OCI-LY7 (cell line): ENCODE results near the gene WLS. TPM values are rescaled to one million over a fixed set of nuclear protein-coding genes. Genes with fewer than 3 reads are reported as not detected.

Experiments
- BruUV-seq: library from RNA; stranded (reverse); fragments of 400-500 nt; replicated peaks from 2 replicates; lab custom pipeline; 2021; lab: Mats Ljungman, UMichigan
- CTCF ChIA-PET: fragments of 300-600 bp; sonication (Branson Sonifier 250); formaldehyde crosslinking; loops from one replicate; lab custom pipeline; 2022; ENCODE audit warnings: antibody characterized with exemption; ENCODE audit not compliant: unreplicated experiment; lab: Charles Lee
- POLR2A ChIA-PET: fragments of 300-600 bp; sonication (Branson Sonifier 250); formaldehyde crosslinking; loops from one replicate; lab custom pipeline; 2022; ENCODE audit warnings: antibody characterized with exemption; lab: Charles Lee
- DNase-seq: peaks from one replicate; pipeline ENCODE4 v3.0.0-alpha.2; 2015; ENCODE audit warnings: low spot score
- H2AFZ ChIP-seq: fragments of 200-600 bp; sonication (generic), shearing (Covaris generic); 2 replicates; pipeline ENCODE4 v1.6.1; 2014; ENCODE audit warnings: mild to moderate bottlenecking, antibody characterized with exemption, low read length, moderate library complexity
- H3K27ac ChIP-seq: fragments of 200-600 bp; sonication (generic); 2 replicates; pipeline ENCODE4 v1.5.1; 2014; ENCODE audit warnings: mixed run types, low read depth, mild to moderate bottlenecking, moderate library complexity, low read length, inconsistent platforms; ENCODE audit not compliant: poor library complexity, severe bottlenecking
- H3K36me3 ChIP-seq: fragments of 200-600 bp; sonication (generic); 2 replicates; pipeline ENCODE4 v1.6.1; 2014; ENCODE audit warnings: mild to moderate bottlenecking, antibody characterized with exemption, low read length, moderate library complexity, mixed read lengths; ENCODE audit not compliant: insufficient read depth
- H3K4me1 ChIP-seq: fragments of 200-600 bp; sonication (generic); 2 replicates; pipeline ENCODE4 v1.5.1; 2014; ENCODE audit warnings: mild to moderate bottlenecking, low read length; ENCODE audit not compliant: insufficient read depth, poor library complexity, severe bottlenecking
- H3K4me2 ChIP-seq: fragments of 200-600 bp; sonication (generic); 2 replicates; pipeline ENCODE4 v1.6.1; 2014; ENCODE audit warnings: mild to moderate bottlenecking, low read length
- H3K4me3 ChIP-seq: fragments of 200-600 bp; sonication (generic); 2 replicates; pipeline ENCODE4 v1.5.1; 2014; ENCODE audit warnings: mild to moderate bottlenecking, low read depth, low read length; ENCODE audit not compliant: poor library complexity, severe bottlenecking
- H3K79me2 ChIP-seq: fragments of 200-600 bp; sonication (generic); 2 replicates; pipeline ENCODE4 v1.6.1; 2016; ENCODE audit warnings: low read depth, mild to moderate bottlenecking, low read length, moderate library complexity, mixed read lengths; ENCODE audit not compliant: insufficient read depth
- H3K9me2 ChIP-seq: fragments of 200-600 bp; sonication (generic); 2 replicates; pipeline ENCODE4 v1.6.1; 2016; ENCODE audit warnings: mild to moderate bottlenecking, low read length, mixed read lengths; ENCODE audit not compliant: insufficient read depth
- H3K9me3 ChIP-seq: fragments of 200-600 bp; sonication (generic); 2 replicates; pipeline ENCODE4 v1.6.1; 2014; ENCODE audit warnings: mild to moderate bottlenecking, mixed run types, low read length, mixed read lengths
- H4K20me1 ChIP-seq: fragments of 200-600 bp; sonication (generic); 2 replicates; pipeline ENCODE4 v1.6.1; 2014; ENCODE audit warnings: mild to moderate bottlenecking, antibody characterized with exemption, low read length, moderate library complexity, mixed read lengths; ENCODE audit not compliant: insufficient read depth
- CTCF ChIP-seq: fragments of 200-600 bp; sonication (generic); conservative IDR thresholded peaks from 2 replicates; pipeline ENCODE4 v1.5.1; 2014; ENCODE audit warnings: mild to moderate bottlenecking, antibody characterized with exemption, low read length, moderate library complexity, mixed read lengths
- EZH2phosphoT487 ChIP-seq: fragments of 200-600 bp; sonication (generic); IDR thresholded peaks from 2 replicates; pipeline ENCODE4 v1.6.1; 2018; ENCODE audit warnings: low read depth, borderline replicate concordance, mild to moderate bottlenecking, mixed run types, antibody characterized with exemption, low read length, moderate library complexity, mixed read lengths
- intact Hi-C: fragments of 100-400 bp; cut with micrococcal nuclease; formaldehyde crosslinking; loops from one replicate; pipeline ENCODE4 v1.10.0; 2022; ENCODE audit not compliant: unreplicated experiment
- total RNA-seq, 2 experiments: library from RNA; depleted of rRNA in 1 of 2; stranded (reverse); fragments of >200 nt in 1 of 2; shearing (Covaris generic) in 1 of 2; gene quantifications; 2 replicates each; pipeline ENCODE4 v1.2.3, GENCODE V29; 2014 to 2022

Gene WLS
- total RNA-seq, 2 experiments from 2014 or later, result not detected

- no peaks in the 10 kb centered on the region for H3K9me2 ChIP-seq
- DNase-seq, result no peak
- TF ChIP-seq CTCF, result no peak
- no peak for TF ChIP-seq EZH2phosphoT487
- ChIA-PET POLR2A (interaction anchor here (1.5 to 2.4 kb wide), 2 partner anchors 10 to 46 kb away, joined by 3 to 17 read pairs; no protein-coding TSS in a partner anchor), CTCF (no interaction called here)
- H3K79me2 ChIP-seq, result no peaks in the 10 kb centered on the region
- no peak overlapping the region for H3K4me2 ChIP-seq
- H3K4me3 ChIP-seq, result no peak overlapping the region
- H3K9me3 ChIP-seq, result no peaks in the 10 kb centered on the region
- H3K4me1 ChIP-seq, result peaks cover 8% of the 10 kb centered on the region
- no peaks in the 10 kb centered on the region for H4K20me1 ChIP-seq
- intact Hi-C loops, result loop anchor here (10.0 kb wide), 1 partner anchor 481 kb away; the partner anchor contains the start of gene GADD45A
- H2AFZ ChIP-seq, result no peak overlapping the region
- H3K27ac ChIP-seq, result no peak overlapping the region
- BruUV-seq, result no TSS peak
- H3K36me3 ChIP-seq, result no peaks in the 10 kb centered on the region
Measured at GRCh38 chr1:68165665-68166064, 66.7 kb downstream of the WLS start.

DNA sequence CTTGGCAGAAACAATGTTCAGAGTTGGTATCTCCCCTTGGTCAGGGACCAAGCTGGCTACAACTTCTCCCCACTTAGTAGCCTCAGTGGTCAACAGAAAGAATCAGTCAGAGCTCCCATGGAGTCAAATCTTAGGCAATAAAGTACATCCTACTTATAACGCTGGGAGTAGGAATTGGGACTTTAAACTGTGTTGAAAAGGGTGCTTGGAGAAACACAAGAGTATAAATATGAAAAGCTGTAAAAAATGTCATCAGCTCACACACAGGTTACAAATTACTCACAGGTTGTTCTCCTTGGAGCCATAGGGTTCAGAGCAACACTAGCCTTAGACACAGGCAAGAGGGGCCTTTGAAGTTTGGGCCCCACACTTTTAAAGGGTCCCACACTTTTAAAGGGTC, 67.4 kb downstream of the WLS start:
- Histone ChIP-seq H3K9me3 (no peaks in the 10 kb centered on the region), H3K9me2 (no peaks in the 10 kb centered on the region), H3K4me3 (no peak overlapping the region), H4K20me1 (no peaks in the 10 kb centered on the region), H3K4me2 (no peak overlapping the region), H3K79me2 (no peaks in the 10 kb centered on the region), H2AFZ (no peak overlapping the region), H3K4me1 (peaks cover 14% of the 10 kb centered on the region), H3K36me3 (no peaks in the 10 kb centered on the region), H3K27ac (no peak overlapping the region)
- no TSS peak for BruUV-seq
- POLR2A ChIA-PET, result no interaction called here
- TF ChIP-seq EZH2phosphoT487, result no peak
- TF ChIP-seq CTCF, result no peak
- CTCF ChIA-PET, result no interaction called here
- DNase-seq, result no peak
- intact Hi-C loops, result loop anchor here (10.0 kb wide), 1 partner anchor 480 kb away; the partner anchor contains the start of gene GADD45A

DNA sequence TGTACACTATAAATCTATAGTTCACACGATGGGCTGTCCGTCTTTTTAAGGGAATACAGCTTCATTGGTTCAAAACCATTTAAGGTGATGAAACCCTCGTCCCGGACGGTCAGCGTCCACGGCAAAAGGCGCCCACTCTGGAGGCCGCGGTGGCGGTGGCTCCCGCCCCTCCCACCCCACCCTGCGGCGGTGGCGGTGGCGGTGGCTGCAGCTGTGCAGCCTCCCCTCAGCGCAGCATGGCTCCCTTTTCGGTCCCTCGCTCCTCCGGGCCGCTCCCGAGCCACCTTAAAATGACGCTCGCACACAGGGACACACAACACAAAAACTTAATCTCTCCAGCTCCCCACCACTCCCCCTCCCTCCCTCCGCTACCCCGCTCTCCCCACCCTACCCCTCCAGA, 69.1 kb downstream of the WLS start:
- no peak overlapping the region for H3K4me3 ChIP-seq
- no peaks in the 10 kb centered on the region for H4K20me1 ChIP-seq
- DNase-seq, result no peak
- H3K4me2 ChIP-seq, result no peak overlapping the region
- POLR2A ChIA-PET, result no interaction called here
- H3K9me3 ChIP-seq, result no peaks in the 10 kb centered on the region
- no peaks in the 10 kb centered on the region for H3K79me2 ChIP-seq
- H3K4me1 ChIP-seq, result peaks cover 14% of the 10 kb centered on the region
- intact Hi-C loops, result loop anchor here (10.0 kb wide), 1 partner anchor 478 kb away; the partner anchor contains the start of gene GADD45A
- no peak for TF ChIP-seq CTCF
- TF ChIP-seq EZH2phosphoT487, result no peak
- no peaks in the 10 kb centered on the region for H3K9me2 ChIP-seq
- no TSS peak for BruUV-seq
- CTCF ChIA-PET, result no interaction called here
- H2AFZ ChIP-seq, result no peak overlapping the region
- no peak overlapping the region for H3K27ac ChIP-seq
- no peaks in the 10 kb centered on the region for H3K36me3 ChIP-seq
